ENCODE results near the gene TENM3.

Gene TENM3

GRCh38 chr4:182620111-182620980 lies 377.1 kb downstream of the TENM3 start:
- H3K9ac ChIP-seq (ENCODE audit: low read length in 5 of 5), result no peak overlapping the region
- no peak overlapping the region for H3K27ac ChIP-seq (ENCODE audit: low read depth, low read length)
- H3K4me3 ChIP-seq (ENCODE audit: low read depth in 1 of 5, low read length in 5 of 5), result no peak overlapping the region
- peaks cover 0 to under 1% (median 0%) of the 10 kb centered on the region in 5 donors for H3K4me1 ChIP-seq (ENCODE audit: control insufficient read depth in 5 of 5, insufficient read depth in 5 of 5, low read length in 5 of 5)
- H3K27me3 ChIP-seq (ENCODE audit: control insufficient read depth in 5 of 5, insufficient read depth in 4 of 5, low read length in 5 of 5), result no peaks in the 10 kb centered on the region
- no peaks in the 10 kb centered on the region for H3K9me3 ChIP-seq (ENCODE audit: control insufficient read depth in 5 of 5, low read length in 5 of 5)
- H3K36me3 ChIP-seq (ENCODE audit: control insufficient read depth in 5 of 5, insufficient read depth in 5 of 5, low read length in 5 of 5), result no peaks in the 10 kb centered on the region

- no peak overlapping the region for H3K27ac ChIP-seq (ENCODE audit: low read depth, low read length)
- H3K27me3 ChIP-seq (ENCODE audit: control insufficient read depth in 5 of 5, insufficient read depth in 4 of 5, low read length in 5 of 5), result no peaks in the 10 kb centered on the region
- H3K36me3 ChIP-seq (ENCODE audit: control insufficient read depth in 5 of 5, insufficient read depth in 5 of 5, low read length in 5 of 5), result peaks cover 0 to 5% (median 0%) of the 10 kb centered on the region in 5 donors
- H3K4me1 ChIP-seq (ENCODE audit: control insufficient read depth in 5 of 5, insufficient read depth in 5 of 5, low read length in 5 of 5), result peaks cover 0 to 5% (median 0%) of the 10 kb centered on the region in 5 donors
- no peak overlapping the region for H3K4me3 ChIP-seq (ENCODE audit: low read depth in 1 of 5, low read length in 5 of 5)
- H3K9me3 ChIP-seq (ENCODE audit: control insufficient read depth in 5 of 5, low read length in 5 of 5), result no peaks in the 10 kb centered on the region
- no peak overlapping the region for H3K9ac ChIP-seq (ENCODE audit: low read length in 5 of 5)
These were observed 381.1 kb downstream of the TENM3 start for GRCh38 chr4:182624281-182624680.

- H3K27me3 ChIP-seq (ENCODE audit: control insufficient read depth in 5 of 5, insufficient read depth in 4 of 5, low read length in 5 of 5), result no peaks in the 10 kb centered on the region
- peaks cover 0 to 5% (median 0%) of the 10 kb centered on the region in 5 donors for H3K4me1 ChIP-seq (ENCODE audit: control insufficient read depth in 5 of 5, insufficient read depth in 5 of 5, low read length in 5 of 5)
- peaks cover 0 to 11% (median 4%) of the 10 kb centered on the region in 5 donors for H3K36me3 ChIP-seq (ENCODE audit: control insufficient read depth in 5 of 5, insufficient read depth in 5 of 5, low read length in 5 of 5)
- peak overlapping the region in 1 of 5 donors; percentile 57 for H3K9ac ChIP-seq (ENCODE audit: low read length in 5 of 5)
- no peak overlapping the region for H3K27ac ChIP-seq (ENCODE audit: low read depth, low read length)
- no peak overlapping the region for H3K4me3 ChIP-seq (ENCODE audit: low read depth in 1 of 5, low read length in 5 of 5)
- no peaks in the 10 kb centered on the region for H3K9me3 ChIP-seq (ENCODE audit: control insufficient read depth in 5 of 5, low read length in 5 of 5)
These were observed 382.0 kb downstream of the TENM3 start for GRCh38 chr4:182625193-182625592.

DNA sequence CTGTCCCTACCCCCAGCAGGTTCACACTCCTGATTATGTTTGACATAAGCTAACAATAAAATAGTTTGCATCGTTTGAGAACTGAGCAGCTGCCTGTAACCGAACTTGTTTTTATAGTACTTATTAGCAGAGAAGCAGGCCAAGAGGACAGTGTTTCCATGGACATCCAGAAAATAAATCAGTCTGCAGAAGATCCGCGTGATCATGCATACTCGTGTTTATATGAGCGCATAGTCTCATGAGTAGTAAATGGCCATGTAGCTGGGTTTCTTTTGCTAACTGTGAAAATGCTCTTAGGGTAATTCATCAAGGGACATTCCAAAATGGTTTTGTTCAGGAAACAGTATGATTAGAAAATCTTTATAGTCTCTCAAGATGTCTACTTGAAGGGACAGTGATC lies 384.8 kb downstream of the TENM3 start:
- Histone ChIP-seq H3K27ac (ENCODE audit: low read depth, low read length) (no peak overlapping the region), H3K4me1 (ENCODE audit: control insufficient read depth in 5 of 5, insufficient read depth in 5 of 5, low read length in 5 of 5) (peaks cover 0 to 5% (median 0%) of the 10 kb centered on the region in 5 donors), H3K36me3 (ENCODE audit: control insufficient read depth in 5 of 5, insufficient read depth in 5 of 5, low read length in 5 of 5) (peaks cover 0 to 11% (median 4%) of the 10 kb centered on the region in 5 donors), H3K9ac (ENCODE audit: low read length in 5 of 5) (no peak overlapping the region), H3K27me3 (ENCODE audit: control insufficient read depth in 5 of 5, insufficient read depth in 4 of 5, low read length in 5 of 5) (no peaks in the 10 kb centered on the region), H3K4me3 (ENCODE audit: low read depth in 1 of 5, low read length in 5 of 5) (no peak overlapping the region), H3K9me3 (ENCODE audit: control insufficient read depth in 5 of 5, low read length in 5 of 5) (no peaks in the 10 kb centered on the region)

- H3K36me3 ChIP-seq (ENCODE audit: control insufficient read depth in 5 of 5, insufficient read depth in 5 of 5, low read length in 5 of 5), result peaks cover 0 to 11% (median 4%) of the 10 kb centered on the region in 5 donors
- no peaks in the 10 kb centered on the region for H3K9me3 ChIP-seq (ENCODE audit: control insufficient read depth in 5 of 5, low read length in 5 of 5)
- H3K27me3 ChIP-seq (ENCODE audit: control insufficient read depth in 5 of 5, insufficient read depth in 4 of 5, low read length in 5 of 5), result no peaks in the 10 kb centered on the region
- H3K9ac ChIP-seq (ENCODE audit: low read length in 5 of 5), result no peak overlapping the region
- H3K4me3 ChIP-seq (ENCODE audit: low read depth in 1 of 5, low read length in 5 of 5), result no peak overlapping the region
- H3K27ac ChIP-seq (ENCODE audit: low read depth, low read length), result no peak overlapping the region
- H3K4me1 ChIP-seq (ENCODE audit: control insufficient read depth in 5 of 5, insufficient read depth in 5 of 5, low read length in 5 of 5), result peaks cover 0 to 5% (median 0%) of the 10 kb centered on the region in 5 donors
These were observed 385.3 kb downstream of the TENM3 start for GRCh38 chr4:182628544-182628943.

DNA sequence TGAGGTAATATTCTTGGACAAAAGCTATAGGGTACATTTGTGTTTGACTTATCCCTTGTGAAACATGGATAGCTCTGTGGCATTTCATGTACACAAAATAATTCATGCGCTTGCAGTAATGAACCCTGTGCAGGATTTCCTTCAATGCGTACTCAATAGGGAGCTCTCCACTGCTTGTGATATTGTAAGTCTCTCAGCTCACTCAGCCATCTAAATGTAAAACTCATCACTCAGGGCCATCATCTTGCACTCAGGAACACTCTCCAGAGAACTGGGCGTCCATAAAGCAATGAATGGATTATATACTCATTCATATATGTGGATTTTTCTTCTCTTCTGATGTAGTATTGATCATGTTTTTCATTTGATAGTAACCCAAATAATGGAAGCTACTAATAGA lies 385.9 kb downstream of the TENM3 start:
- Histone ChIP-seq H3K36me3 (ENCODE audit: control insufficient read depth in 5 of 5, insufficient read depth in 5 of 5, low read length in 5 of 5) (peaks cover 0 to 11% (median 4%) of the 10 kb centered on the region in 5 donors), H3K27ac (ENCODE audit: low read depth, low read length) (no peak overlapping the region), H3K4me1 (ENCODE audit: control insufficient read depth in 5 of 5, insufficient read depth in 5 of 5, low read length in 5 of 5) (peaks cover 0 to 5% (median 0%) of the 10 kb centered on the region in 5 donors), H3K9me3 (ENCODE audit: control insufficient read depth in 5 of 5, low read length in 5 of 5) (no peaks in the 10 kb centered on the region), H3K9ac (ENCODE audit: low read length in 5 of 5) (no peak overlapping the region), H3K4me3 (ENCODE audit: low read depth in 1 of 5, low read length in 5 of 5) (no peak overlapping the region), H3K27me3 (ENCODE audit: control insufficient read depth in 5 of 5, insufficient read depth in 4 of 5, low read length in 5 of 5) (no peaks in the 10 kb centered on the region)

DNA sequence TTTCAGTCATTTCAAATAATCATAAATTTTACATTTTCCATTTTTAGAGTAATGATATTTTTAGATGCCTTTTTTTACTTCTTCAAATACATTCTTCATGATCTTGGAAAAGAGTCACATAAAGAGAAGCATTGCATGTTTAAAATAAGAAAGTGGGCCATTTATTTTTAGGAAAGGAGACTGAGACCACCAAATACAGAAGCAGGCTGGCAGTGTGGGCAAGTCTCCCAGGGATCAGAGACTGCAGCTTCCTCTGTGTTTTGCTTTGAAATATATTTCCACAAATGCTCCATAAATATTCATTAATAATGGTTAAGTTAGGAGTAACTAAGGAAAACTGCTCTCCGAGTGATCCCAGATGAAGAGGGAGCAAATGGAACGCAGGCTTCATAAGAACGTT lies 397.3 kb downstream of the TENM3 start:
- no peak overlapping the region for H3K27ac ChIP-seq (ENCODE audit: low read depth, low read length)
- H3K4me3 ChIP-seq (ENCODE audit: low read depth in 1 of 5, low read length in 5 of 5), result no peak overlapping the region
- H3K36me3 ChIP-seq (ENCODE audit: control insufficient read depth in 5 of 5, insufficient read depth in 5 of 5, low read length in 5 of 5), result no peaks in the 10 kb centered on the region
- no peak overlapping the region for H3K9ac ChIP-seq (ENCODE audit: low read length in 5 of 5)
- peaks cover 0 to 20% (median 4%) of the 10 kb centered on the region in 5 donors for H3K4me1 ChIP-seq (ENCODE audit: control insufficient read depth in 5 of 5, insufficient read depth in 5 of 5, low read length in 5 of 5)
- peaks cover 0 to 3% (median 3%) of the 10 kb centered on the region in 5 donors for H3K9me3 ChIP-seq (ENCODE audit: control insufficient read depth in 5 of 5, low read length in 5 of 5)
- H3K27me3 ChIP-seq (ENCODE audit: control insufficient read depth in 5 of 5, insufficient read depth in 4 of 5, low read length in 5 of 5), result no peaks in the 10 kb centered on the region

DNA sequence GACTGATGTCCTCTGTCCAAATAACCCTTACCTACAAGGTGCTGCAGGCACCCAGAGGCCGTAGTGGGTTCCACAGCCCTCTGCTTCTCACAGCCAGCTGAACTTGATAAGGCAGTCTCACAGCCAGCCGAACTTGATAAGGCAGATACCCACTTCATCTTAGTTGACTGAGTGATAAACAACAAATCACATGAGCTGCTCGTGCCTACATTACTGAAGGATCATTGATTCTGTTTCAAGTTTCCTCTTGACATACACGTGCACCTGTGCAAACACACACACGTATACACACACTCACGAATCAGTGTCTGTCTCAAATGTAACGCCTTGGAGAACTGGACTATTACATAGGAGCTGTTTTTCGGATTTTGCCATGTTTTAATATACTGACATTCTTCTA lies 397.7 kb downstream of the TENM3 start:
- Histone ChIP-seq H3K27me3 (ENCODE audit: control insufficient read depth in 5 of 5, insufficient read depth in 4 of 5, low read length in 5 of 5) (no peaks in the 10 kb centered on the region), H3K4me3 (ENCODE audit: low read depth in 1 of 5, low read length in 5 of 5) (no peak overlapping the region), H3K9me3 (ENCODE audit: control insufficient read depth in 5 of 5, low read length in 5 of 5) (peaks cover 0 to 8% (median 7%) of the 10 kb centered on the region in 5 donors), H3K36me3 (ENCODE audit: control insufficient read depth in 5 of 5, insufficient read depth in 5 of 5, low read length in 5 of 5) (no peaks in the 10 kb centered on the region), H3K9ac (ENCODE audit: low read length in 5 of 5) (no peak overlapping the region), H3K4me1 (ENCODE audit: control insufficient read depth in 5 of 5, insufficient read depth in 5 of 5, low read length in 5 of 5) (peaks cover 0 to 20% (median 4%) of the 10 kb centered on the region in 5 donors), H3K27ac (ENCODE audit: low read depth, low read length) (no peak overlapping the region)

- Histone ChIP-seq H3K9ac (ENCODE audit: low read length in 5 of 5) (no peak overlapping the region), H3K9me3 (ENCODE audit: control insufficient read depth in 5 of 5, low read length in 5 of 5) (peaks cover 0 to 12% (median 7%) of the 10 kb centered on the region in 5 donors), H3K27me3 (ENCODE audit: control insufficient read depth in 5 of 5, insufficient read depth in 4 of 5, low read length in 5 of 5) (no peaks in the 10 kb centered on the region), H3K4me3 (ENCODE audit: low read depth in 1 of 5, low read length in 5 of 5) (no peak overlapping the region), H3K4me1 (ENCODE audit: control insufficient read depth in 5 of 5, insufficient read depth in 5 of 5, low read length in 5 of 5) (peaks cover 0 to 20% (median 4%) of the 10 kb centered on the region in 5 donors), H3K27ac (ENCODE audit: low read depth, low read length) (no peak overlapping the region), H3K36me3 (ENCODE audit: control insufficient read depth in 5 of 5, insufficient read depth in 5 of 5, low read length in 5 of 5) (no peaks in the 10 kb centered on the region)
These were observed 399.6 kb downstream of the TENM3 start for GRCh38 chr4:182642831-182643230.
